ENCODE data around the gene ZNF775.

ZNF775 gene

DNA sequence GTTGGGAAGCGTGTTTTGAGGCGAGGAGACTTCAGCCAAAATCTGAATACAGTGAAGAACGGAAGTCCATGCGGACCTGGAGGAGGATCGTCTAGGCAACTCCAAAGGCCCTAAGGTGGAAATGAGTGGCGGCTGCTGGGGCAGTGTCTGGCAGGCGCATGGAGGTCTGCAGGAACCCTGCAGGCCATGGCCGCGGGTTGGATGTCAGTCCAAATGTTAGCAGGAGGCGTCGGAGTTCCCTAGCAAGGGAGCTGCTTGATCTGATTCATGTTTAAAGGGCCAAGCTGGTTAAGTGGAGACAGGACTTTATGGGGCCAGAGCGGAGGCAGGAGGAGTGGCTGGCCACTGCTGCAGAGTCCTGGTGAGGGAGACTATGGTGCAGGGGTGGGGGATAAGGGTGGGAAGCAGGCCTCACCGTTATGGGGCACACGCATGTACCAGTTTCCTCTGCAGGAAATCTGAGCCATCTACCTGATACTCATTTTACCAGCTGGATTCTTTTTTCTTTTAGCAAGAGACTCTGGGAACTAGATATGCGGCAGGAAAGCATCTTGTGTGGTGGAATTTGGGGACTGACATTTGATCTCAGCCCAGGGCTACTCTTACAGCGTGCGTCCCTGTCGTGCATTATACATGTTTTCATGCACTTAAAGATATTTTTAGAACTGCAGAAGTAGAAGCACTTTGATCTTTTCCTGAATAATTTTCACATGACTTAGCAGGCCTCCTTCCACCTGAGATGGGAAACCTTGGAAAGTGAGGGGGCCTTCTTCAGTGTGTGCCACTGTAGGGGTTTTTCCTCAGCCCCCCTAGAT lies 17.1 kb upstream of the ZNF775 start:
- TF ChIP-seq, protein P1, sequence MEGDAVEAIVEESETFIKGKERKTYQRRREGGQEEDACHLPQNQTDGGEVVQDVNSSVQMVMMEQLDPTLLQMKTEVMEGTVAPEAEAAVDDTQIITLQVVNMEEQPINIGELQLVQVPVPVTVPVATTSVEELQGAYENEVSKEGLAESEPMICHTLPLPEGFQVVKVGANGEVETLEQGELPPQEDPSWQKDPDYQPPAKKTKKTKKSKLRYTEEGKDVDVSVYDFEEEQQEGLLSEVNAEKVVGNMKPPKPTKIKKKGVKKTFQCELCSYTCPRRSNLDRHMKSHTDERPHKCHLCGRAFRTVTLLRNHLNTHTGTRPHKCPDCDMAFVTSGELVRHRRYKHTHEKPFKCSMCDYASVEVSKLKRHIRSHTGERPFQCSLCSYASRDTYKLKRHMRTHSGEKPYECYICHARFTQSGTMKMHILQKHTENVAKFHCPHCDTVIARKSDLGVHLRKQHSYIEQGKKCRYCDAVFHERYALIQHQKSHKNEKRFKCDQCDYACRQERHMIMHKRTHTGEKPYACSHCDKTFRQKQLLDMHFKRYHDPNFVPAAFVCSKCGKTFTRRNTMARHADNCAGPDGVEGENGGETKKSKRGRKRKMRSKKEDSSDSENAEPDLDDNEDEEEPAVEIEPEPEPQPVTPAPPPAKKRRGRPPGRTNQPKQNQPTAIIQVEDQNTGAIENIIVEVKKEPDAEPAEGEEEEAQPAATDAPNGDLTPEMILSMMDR (IDR thresholded peaks at IDR 0.05; ENCODE audit: control insufficient read depth, extremely low read depth, insufficient read depth), result no peak
- no peak for DNase-seq (ENCODE audit: low read depth)
- no peak overlapping the region for H3K4me3 ChIP-seq (ENCODE audit: low read depth, low read length)

DNA sequence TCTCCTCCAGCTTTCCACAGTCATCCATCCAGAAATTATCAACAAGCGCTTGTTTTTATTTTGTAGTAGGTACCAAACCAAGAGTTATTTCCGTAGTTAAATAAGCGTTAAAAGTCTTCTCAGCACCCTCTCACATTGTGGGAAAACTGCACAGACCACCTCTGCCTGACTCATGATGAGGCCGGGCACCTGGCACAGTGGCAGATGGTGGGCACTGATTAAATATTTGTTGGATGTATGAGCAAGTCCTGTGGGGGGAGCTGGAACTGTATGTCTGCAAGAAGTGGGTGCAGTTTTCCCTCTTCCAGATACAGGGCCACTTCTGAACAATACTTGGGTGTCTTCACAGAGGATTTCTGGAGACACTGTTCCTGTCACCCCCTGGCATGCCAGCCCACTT lies 15.8 kb upstream of the ZNF775 start:
- TF ChIP-seq, protein P1 (IDR thresholded peaks at IDR 0.05; ENCODE audit: control insufficient read depth, extremely low read depth, insufficient read depth), result no peak
- DNase-seq (ENCODE audit: low read depth), result no peak
- H3K4me3 ChIP-seq (ENCODE audit: low read depth, low read length), result no peak overlapping the region

DNA sequence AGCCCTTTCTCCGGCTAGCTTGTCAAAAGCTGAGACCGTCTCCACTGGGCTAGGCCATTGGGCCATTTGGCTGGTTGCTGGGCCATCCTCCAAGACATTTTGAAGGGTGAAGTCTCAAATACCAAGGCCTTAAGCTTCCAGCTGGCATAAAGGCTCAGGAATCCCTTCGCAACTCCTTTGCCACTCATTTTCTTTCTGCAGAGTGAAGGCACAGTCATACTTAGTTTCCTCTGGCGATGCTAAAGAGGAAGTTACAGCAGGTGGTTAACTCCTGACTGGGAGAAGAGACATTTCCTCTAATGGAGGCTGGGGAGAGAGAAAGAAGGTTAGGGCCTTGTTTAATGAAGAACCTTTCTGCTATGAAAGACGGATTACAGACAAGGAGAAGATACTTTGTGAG lies 15.3 kb upstream of the ZNF775 start:
- DNase-seq (ENCODE audit: low read depth), result no peak
- TF ChIP-seq, protein P1 (IDR thresholded peaks at IDR 0.05; ENCODE audit: control insufficient read depth, extremely low read depth, insufficient read depth), result no peak
- H3K4me3 ChIP-seq (ENCODE audit: low read depth, low read length), result no peak overlapping the region

DNA sequence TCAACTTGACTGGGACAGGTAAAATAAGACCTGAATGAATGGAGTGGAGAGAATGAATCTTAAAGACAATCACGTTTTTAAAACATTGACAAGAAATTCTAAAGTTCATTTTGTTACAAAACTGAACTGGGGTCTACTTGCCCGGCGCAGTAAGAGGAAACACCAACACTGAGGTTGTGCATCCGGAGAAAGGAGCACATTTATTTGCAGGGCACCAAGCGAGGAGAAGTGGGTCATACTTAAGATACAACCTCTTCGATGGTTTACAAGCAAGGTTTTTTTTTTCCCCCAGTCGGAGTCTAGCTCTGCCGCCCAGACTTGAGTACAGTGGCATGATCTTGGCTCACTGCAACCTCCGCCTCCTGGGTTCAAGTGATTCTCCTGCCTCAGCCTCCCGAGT lies 13.9 kb upstream of the ZNF775 start:
- no peak for DNase-seq (ENCODE audit: low read depth)
- TF ChIP-seq, protein P1 (IDR thresholded peaks at IDR 0.05; ENCODE audit: control insufficient read depth, extremely low read depth, insufficient read depth), result no peak
- H3K4me3 ChIP-seq (ENCODE audit: low read depth, low read length), result no peak overlapping the region

DNA sequence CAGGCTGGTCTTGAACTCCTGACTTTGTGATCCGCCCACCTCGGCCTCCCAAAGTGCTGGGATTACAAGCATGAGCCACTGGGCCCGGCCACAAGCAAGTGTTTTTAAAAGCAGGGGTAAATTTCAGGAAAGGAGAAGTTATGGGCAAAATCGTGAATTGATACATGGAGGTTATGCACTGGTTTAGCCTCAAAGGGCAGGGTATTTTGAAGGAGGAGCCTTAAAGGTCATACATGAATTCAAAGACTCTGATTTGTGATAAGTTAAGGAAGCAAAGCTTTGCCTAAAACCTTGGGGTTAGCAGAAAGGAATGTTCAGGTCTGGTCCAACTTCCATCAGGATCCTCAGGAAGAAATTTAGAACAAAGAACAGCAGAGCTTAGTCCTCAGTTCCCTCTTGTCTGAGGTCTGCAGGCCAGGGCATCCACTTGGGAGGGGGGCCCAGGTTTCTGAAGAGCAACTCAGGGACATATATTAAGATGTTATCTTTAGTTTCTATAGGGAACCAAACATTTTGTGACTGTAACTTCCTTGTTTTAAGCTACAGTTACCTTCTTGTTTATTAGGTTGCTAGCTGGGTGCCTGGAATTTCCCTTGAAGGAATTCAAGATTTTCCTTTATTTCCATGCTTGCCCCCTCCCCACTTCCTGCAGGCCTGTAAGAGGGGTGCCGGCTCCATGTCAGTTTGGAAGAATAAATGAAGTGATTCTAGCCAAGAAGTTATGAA lies 13.3 kb upstream of the ZNF775 start:
- TF ChIP-seq, protein P1 (IDR thresholded peaks at IDR 0.05; ENCODE audit: control insufficient read depth, extremely low read depth, insufficient read depth), result no peak
- no peak overlapping the region for H3K4me3 ChIP-seq (ENCODE audit: low read depth, low read length)
- DNase-seq (ENCODE audit: low read depth), result no peak

DNA sequence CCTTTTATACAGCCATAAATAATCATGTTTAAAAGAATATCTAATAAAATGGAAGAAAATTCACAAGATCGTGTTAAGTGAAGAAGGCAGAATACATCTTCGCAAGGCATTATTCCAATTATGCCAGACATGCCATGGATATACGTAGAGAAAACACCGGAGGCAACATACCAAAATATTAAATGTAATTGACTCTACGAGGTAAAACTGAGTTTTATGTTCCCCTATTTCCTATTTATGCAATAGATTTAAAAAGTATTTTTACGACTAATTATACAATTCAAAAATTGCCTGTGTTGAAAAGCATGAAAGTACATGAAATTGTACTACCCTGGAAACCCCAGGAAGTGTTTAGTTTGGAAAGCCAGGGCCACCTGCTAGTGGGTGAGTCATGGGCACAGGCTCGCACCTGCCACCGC lies 11.4 kb upstream of the ZNF775 start:
- TF ChIP-seq, protein P1 (IDR thresholded peaks at IDR 0.05; ENCODE audit: control insufficient read depth, extremely low read depth, insufficient read depth), result no peak
- no peak for DNase-seq (ENCODE audit: low read depth)
- peak overlapping the region; percentile 80 for H3K4me3 ChIP-seq (ENCODE audit: low read depth, low read length)
